Fibroblast of mammary gland (primary cell): ENCODE data around the gene SEC14L1.

ENCODE experiments used
- DNase-seq: peaks from one replicate; pipeline ENCODE4 v3.0.0-alpha.2; 2010; ENCODE audit warnings: low read depth
- H3K4me3 ChIP-seq: 2 replicates; pipeline ENCODE4 v1.5.1; 2011; ENCODE audit warnings: low read depth, mild to moderate bottlenecking, low read length, moderate library complexity; ENCODE audit not compliant: control insufficient read depth
- CTCF ChIP-seq: conservative IDR thresholded peaks from 2 replicates; pipeline ENCODE4 v1.5.1; 2011; ENCODE audit warnings: low read depth, low read length, inconsistent platforms; ENCODE audit not compliant: control insufficient read depth, insufficient read depth

SEC14L1 gene

GRCh38 chr17:77222356-77222755 is 81.6 kb downstream of the SEC14L1 start:
- no peak for TF ChIP-seq CTCF
- no peak for DNase-seq
- H3K4me3 ChIP-seq, result no peak overlapping the region

GRCh38 chr17:77223642-77224420 is 83.1 kb downstream of the SEC14L1 start:
- no peak for TF ChIP-seq CTCF
- no peak for DNase-seq
- H3K4me3 ChIP-seq, result no peak overlapping the region

GRCh38 chr17:77225265-77225664 is 84.5 kb downstream of the SEC14L1 start:
- TF ChIP-seq CTCF, result no peak
- no peak for DNase-seq
- no peak overlapping the region for H3K4me3 ChIP-seq

- no peak for TF ChIP-seq CTCF
- no peak overlapping the region for H3K4me3 ChIP-seq
- DNase-seq, result no peak
Measured at GRCh38 chr17:77227461-77228240, 86.9 kb downstream of the SEC14L1 start.

- DNase-seq, result no peak
- no peak for TF ChIP-seq CTCF
- H3K4me3 ChIP-seq, result no peak overlapping the region
Measured at GRCh38 chr17:77228241-77228752, 87.5 kb downstream of the SEC14L1 start.

- no peak for TF ChIP-seq CTCF
- no peak for DNase-seq
- H3K4me3 ChIP-seq, result no peak overlapping the region
Measured at GRCh38 chr17:77228816-77229215, 88.0 kb downstream of the SEC14L1 start.
